GM18868 (cell line): Measurements from ENCODE around the gene APIP.

Source experiments
- ATAC-seq: cut with Tn5 transposase; IDR thresholded peaks from one replicate; pipeline ENCODE4 v1.9.1; 2021; ENCODE audit warnings: mild to moderate bottlenecking, moderate library complexity; ENCODE audit not compliant: unreplicated experiment

The APIP gene

DNA sequence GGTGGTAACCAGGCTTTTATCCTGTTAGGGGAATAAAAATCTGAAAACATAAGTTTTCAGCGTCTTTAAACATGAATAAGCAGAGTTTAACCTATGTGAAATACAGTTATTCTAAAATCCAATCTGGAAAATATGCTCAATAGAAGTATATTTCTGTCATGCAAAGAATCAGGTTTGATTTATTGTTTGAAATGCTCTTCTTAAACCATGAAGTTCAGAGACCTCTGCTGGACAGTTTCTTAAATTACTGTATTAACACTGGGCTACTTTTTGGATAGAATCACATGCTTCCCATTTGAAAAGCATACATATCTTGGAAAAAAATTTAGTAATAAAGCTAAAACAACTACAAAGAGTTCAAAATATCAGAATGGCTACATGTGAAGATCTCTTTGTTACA lies 25.4 kb downstream of the APIP start:
- ATAC-seq: no peak

- ATAC-seq: no peak
Measured at GRCh38 chr11:34890089-34890488, 26.1 kb downstream of the APIP start.

- ATAC-seq: no peak
Measured at GRCh38 chr11:34887260-34887659, 28.9 kb downstream of the APIP start.

GRCh38 chr11:34886609-34887008 lies 29.6 kb downstream of the APIP start:
- no peak for ATAC-seq

DNA sequence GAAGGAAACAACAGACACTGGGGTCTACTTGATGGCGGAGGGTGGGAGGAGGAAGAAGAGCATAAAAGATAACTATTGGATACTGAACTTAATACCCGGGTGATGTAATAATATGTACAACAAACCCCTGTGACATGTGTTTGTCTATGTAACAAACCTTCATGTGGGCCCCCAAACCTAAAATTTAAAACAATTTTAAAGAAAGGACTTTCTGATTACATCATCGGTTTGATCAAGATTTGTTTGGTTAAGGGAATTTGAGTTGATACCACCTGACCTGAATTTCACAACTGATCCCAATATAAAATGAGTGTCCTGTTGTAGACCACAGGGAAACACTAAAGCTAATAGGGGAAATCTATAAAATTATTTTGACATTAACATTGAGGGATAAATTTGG lies 34.3 kb downstream of the APIP start:
- ATAC-seq: no peak

GRCh38 chr11:34877375-34877975 lies 38.7 kb downstream of the APIP start:
- no peak for ATAC-seq

DNA sequence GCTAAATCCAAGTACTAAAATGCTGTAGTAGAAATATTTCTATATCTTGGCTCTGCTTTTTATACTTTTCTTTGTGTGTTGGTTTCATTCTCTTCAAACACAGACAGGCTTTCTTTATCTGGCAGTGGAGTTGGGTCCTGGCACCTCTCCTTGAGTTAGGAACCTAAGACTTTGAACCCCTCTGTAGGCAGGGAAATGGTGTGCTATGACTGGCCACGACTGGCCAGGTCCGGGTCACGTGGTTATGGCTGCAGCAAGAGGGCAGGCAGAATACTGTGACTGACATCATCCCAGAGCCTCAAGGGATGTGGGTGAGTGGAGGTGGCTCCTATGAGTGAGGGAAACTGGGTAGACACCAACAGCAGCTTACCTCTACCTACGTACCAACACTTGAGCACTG lies 42.0 kb downstream of the APIP start:
- ATAC-seq: no peak

DNA sequence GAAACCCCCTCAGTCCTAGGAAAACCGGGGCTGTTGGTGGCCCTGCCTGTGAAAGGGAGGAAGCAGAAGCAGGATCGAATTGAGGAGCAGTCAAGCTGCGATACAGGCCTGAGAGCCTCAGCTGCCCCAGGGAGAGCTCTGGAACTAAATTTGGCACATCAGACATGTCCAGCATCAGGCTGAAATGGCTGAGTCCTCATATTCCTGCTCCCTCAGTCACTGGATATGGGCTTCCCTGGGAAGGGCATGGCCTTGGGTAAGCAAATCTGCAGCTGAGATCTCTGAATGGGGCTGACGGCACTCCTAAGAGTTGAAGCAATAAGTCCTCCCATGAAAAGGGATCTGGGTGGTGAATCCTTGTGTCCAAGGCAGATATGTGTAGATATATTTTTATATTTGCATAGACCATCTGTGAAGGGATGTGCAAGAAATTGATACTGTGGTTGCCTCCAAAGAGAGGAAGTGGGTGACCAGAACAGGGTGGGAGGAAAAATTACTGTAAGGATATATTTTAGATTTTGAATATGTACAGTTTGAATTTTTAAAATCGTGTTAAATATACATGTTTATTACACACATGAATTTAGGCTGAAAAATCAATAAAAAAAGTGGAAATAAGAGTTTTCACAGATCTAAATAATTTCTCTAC lies 45.5 kb downstream of the APIP start:
- ATAC-seq: no peak

DNA sequence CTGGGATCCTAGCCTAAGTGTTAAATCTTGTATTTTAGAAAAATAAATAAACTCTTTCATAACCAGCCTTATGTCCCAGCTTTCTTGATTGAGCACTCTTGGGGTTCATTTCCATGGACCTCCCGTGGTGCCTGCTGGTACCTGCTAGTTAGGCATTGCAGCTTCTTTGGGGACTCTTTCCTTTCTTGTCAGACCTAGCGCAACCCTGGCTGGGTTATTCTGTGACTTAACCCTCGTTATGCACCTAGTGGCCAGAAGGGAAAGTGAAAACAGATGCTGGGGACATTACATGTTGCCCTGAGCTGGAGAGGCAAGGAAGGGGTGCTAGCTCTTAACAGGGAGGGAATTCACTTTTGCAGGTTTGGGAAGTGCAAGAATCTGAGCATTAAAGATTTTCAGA lies 46.8 kb downstream of the APIP start:
- no peak for ATAC-seq

DNA sequence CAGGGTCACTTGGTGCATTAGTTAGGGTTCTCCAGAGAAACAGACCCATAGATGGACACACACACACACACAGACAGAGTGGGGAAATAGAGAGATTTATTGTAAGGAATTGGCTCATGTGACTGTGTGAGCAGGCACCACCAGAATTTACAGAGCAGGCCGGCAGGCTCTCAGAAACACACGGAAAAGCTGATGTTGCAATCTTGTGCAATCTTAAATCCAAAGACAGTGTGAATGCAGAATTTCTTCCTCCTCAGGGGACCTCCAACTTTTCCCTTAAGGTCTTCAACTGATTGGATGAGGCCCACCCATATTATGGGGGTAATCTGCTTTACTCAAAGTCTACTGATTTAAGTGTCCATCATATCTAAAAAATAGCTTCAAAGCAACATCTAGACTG lies 49.8 kb downstream of the APIP start:
- no peak for ATAC-seq

GRCh38 chr11:34865261-34865660 lies 50.9 kb downstream of the APIP start:
- ATAC-seq: no peak

DNA sequence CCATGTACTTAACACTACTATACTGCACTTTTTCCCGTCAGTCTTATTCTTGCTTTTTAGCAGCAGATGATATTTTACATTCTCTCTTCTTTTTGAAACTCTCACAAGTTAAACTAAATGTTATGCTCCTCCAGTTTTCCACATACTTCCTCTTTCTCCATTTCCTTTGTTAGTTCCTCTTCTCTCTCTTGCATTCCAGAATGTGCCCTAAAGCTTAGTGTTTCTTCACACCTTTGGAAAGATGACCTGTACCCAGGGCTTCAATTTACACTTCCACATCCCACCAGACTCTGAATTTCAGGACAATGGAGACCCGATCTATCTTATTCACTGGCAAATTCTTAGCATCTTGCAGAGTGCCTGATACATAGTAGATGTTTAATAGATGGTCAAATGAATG lies 51.8 kb downstream of the APIP start:
- ATAC-seq: no peak

DNA sequence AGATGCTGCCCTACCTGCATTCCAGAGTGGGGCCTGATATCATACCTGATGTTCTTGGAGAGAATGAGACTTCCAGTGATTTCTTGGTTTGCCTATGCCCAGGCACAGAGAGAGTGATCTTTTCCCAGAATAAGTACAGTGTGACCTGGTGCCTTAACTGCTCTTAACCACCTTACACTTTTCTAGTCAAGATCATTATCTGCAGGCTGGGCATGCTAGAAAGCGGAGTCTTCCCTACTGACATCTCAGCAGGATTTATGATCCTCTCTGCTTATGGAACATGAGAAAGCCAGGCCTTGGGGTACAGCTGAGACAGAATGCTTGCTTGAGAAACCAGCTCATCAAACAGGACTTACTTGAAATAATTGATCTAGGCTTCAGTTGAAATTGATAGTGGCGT lies 53.1 kb downstream of the APIP start:
- ATAC-seq: no peak

- no peak for ATAC-seq
Measured at GRCh38 chr11:34860518-34860917, 55.7 kb downstream of the APIP start.

GRCh38 chr11:34860034-34860433 lies 56.1 kb downstream of the APIP start:
- no peak for ATAC-seq

DNA sequence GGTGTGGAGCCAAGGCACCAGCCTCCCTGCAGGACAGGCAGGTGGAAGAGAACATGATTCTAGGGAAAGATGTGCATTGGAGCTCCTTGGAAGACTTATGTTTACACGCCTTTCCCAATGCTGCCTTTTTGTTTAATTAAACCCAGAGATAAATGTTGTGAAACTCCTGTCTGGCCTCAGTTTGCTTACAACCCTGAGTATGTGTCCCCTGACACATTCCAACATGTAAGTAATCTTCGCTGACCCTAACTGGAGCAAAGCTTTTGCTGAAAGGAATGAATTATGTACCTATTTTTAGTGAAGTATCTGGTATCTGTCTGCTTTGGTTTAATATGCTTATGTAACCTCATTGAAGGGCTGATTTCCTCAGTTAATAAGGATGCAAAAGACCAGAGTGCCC lies 56.7 kb downstream of the APIP start:
- ATAC-seq: no peak

- no peak for ATAC-seq
Measured at GRCh38 chr11:34857463-34857862, 58.7 kb downstream of the APIP start.

DNA sequence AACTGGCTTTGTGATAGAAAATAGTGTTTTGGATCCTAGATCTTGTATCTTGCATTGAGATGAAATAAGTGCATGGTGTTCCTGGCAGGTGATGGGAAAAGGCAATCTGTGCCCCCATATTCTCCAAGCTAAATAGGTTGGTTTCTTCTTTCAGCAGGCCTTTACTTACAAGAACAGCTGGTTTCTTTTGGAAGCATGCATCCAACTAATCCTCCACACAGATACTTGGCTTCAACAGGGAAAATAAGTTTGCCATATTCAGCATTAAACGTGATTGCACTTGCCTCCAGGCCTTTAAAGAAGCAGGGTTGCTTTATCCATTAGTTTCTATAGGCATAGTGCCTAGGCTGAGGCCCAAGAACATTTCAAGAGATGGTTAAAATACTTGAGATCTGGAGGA lies 59.9 kb downstream of the APIP start:
- no peak for ATAC-seq

- ATAC-seq: no peak
Measured at GRCh38 chr11:34855754-34856095, 60.5 kb downstream of the APIP start.

DNA sequence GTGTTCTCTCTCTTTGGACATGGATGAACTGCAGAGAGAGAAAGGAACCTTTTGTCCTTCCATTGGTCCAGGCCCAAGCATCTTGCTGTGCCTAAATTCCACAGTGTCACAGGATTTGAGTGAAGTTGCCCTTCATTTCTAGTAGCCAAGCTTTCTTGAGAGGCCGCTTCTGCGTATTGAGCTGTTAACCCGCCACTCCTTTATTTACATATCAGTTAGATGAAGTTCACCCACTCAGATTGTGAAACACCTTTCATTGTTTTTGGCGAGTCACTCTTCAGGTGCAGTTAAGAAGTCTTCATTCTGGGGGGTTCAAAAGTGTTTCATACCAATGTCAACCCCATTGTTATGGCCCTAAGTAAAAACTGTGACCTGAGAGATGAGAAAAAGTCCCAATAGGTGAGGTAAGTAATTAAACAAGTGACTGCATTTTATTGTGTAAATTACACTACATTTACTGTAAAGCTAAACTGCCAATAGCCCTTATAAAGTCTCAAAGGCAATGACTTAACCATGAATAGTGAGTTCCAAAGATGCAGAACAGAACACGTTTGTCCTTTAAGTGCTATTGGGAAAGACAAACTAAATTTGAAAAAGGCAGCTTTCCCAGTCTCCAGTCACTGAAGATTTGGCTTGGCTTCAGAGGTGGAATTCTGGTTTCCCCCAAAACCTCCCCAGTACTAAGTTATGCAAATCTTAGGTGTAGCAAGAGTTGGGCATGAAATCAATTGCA lies 61.0 kb downstream of the APIP start:
- ATAC-seq: no peak

- no peak for ATAC-seq
Measured at GRCh38 chr11:34851916-34852315, 64.3 kb downstream of the APIP start.

GRCh38 chr11:34850334-34850733 lies 65.8 kb downstream of the APIP start:
- no peak for ATAC-seq

- no peak for ATAC-seq
Measured at GRCh38 chr11:34846467-34846866, 69.7 kb downstream of the APIP start.
